Mucosa of stomach (tissue), 1 donor: ENCODE data around the gene CD37.
"Not testable (repeated sequence)": the region's sequence is repeated elsewhere in the genome, so short reads cannot be mapped to it uniquely, and the experiment has no call there.

Source experiments
- H3K27me3 ChIP-seq: one replicate; pipeline ENCODE4 v1.7.0; 2013; ENCODE audit warnings: mild to moderate bottlenecking, low read length; ENCODE audit not compliant: control insufficient read depth, insufficient read depth
- H3K36me3 ChIP-seq: one replicate; pipeline ENCODE4 v1.7.0; 2013; ENCODE audit warnings: low read length; ENCODE audit not compliant: control insufficient read depth, insufficient read depth
- H3K4me1 ChIP-seq: one replicate; pipeline ENCODE4 v1.7.0; 2013; ENCODE audit warnings: mild to moderate bottlenecking, low read length; ENCODE audit not compliant: control insufficient read depth, insufficient read depth
- H3K4me3 ChIP-seq: one replicate; pipeline ENCODE4 v1.7.0; 2013; ENCODE audit warnings: low read length
- H3K9ac ChIP-seq: one replicate; pipeline ENCODE4 v1.7.0; 2013; ENCODE audit warnings: mild to moderate bottlenecking, low read length, moderate library complexity
- H3K9me3 ChIP-seq: one replicate; pipeline ENCODE4 v1.7.0; 2013; ENCODE audit warnings: mild to moderate bottlenecking, low read length, moderate library complexity; ENCODE audit not compliant: control insufficient read depth
- donor health status: Pancreatic carcinoma.

Gene CD37

GRCh38 chr19:49332691-49333417 is 2.4 kb upstream of the CD37 start:
- not testable (repeated sequence) for H3K9ac ChIP-seq, H3K9me3 ChIP-seq, H3K4me1 ChIP-seq, H3K4me3 ChIP-seq, H3K36me3 ChIP-seq, H3K27me3 ChIP-seq

DNA sequence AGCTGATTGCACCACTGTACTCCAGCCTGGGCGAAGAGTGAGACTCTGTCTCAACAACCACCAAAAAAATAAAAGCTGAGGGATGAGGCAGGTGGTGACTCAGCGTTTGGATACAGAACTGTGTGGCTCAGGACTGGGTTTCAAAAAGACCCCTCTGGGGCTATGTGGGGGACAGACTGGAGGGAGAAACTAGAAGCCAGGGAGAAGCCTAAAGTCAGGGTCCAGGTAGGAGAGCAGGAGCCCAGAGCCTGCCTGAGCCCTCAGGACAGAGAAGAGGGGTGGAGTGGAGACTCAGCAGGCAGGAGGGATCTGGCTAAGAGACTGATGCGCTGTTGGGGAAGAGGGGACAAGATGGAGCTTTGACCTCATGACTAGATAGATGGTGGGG is 1.8 kb upstream of the CD37 start:
- no peaks in the 10 kb centered on the region for H3K36me3 ChIP-seq
- H3K27me3 ChIP-seq, result no peaks in the 10 kb centered on the region
- H3K9ac ChIP-seq, result no peak overlapping the region
- H3K4me3 ChIP-seq, result no peak overlapping the region
- H3K4me1 ChIP-seq, result no peaks in the 10 kb centered on the region
- H3K9me3 ChIP-seq, result no peaks in the 10 kb centered on the region

DNA sequence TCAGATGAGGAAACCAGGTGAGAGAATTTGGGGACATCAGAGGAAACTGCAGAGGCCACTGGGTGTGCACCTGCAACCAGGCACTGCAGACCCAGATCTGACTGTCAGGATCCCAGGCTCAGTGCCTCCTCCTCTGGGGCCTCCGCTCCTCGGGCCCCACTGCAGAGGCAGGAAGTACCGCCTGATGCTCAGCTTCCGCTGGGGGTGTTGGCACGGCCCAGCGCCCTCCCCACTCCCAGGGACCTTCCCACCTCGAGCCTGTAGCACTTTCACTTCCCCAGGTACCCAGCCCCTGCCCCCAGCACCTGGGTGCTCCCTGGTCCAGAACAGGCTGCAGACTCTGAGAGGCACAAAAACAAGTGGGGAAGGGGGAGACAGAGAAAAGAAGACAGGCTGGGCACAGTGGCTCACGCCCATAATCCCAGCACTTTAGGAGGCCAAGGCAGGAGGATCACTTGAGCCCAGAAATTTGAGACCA is 1.4 kb upstream of the CD37 start:
- H3K9ac ChIP-seq, result no peak overlapping the region
- H3K36me3 ChIP-seq, result no peaks in the 10 kb centered on the region
- peaks cover under 1% of the 10 kb centered on the region for H3K4me1 ChIP-seq

GRCh38 chr19:49335784-49336481 is 727 bp downstream of the CD37 start:
- Histone ChIP-seq H3K4me3 (no peak overlapping the region), H3K27me3 (no peaks in the 10 kb centered on the region), H3K9ac (no peak overlapping the region), H3K9me3 (no peaks in the 10 kb centered on the region), H3K4me1 (peaks cover 18% of the 10 kb centered on the region), H3K36me3 (no peaks in the 10 kb centered on the region)

More for the DNA sequence above, 1.4 kb upstream of the CD37 start:
- Histone ChIP-seq H3K27me3 (no peaks in the 10 kb centered on the region), H3K4me3 (no peak overlapping the region), H3K9me3 (no peaks in the 10 kb centered on the region)

GRCh38 chr19:49336482-49337266 is 1.5 kb downstream of the CD37 start:
- H3K4me1 ChIP-seq, result peaks cover 21% of the 10 kb centered on the region
- no peak overlapping the region for H3K9ac ChIP-seq
- H3K36me3 ChIP-seq, result no peaks in the 10 kb centered on the region
- H3K9me3 ChIP-seq, result no peaks in the 10 kb centered on the region
- no peak overlapping the region for H3K4me3 ChIP-seq
- H3K27me3 ChIP-seq, result no peaks in the 10 kb centered on the region

DNA sequence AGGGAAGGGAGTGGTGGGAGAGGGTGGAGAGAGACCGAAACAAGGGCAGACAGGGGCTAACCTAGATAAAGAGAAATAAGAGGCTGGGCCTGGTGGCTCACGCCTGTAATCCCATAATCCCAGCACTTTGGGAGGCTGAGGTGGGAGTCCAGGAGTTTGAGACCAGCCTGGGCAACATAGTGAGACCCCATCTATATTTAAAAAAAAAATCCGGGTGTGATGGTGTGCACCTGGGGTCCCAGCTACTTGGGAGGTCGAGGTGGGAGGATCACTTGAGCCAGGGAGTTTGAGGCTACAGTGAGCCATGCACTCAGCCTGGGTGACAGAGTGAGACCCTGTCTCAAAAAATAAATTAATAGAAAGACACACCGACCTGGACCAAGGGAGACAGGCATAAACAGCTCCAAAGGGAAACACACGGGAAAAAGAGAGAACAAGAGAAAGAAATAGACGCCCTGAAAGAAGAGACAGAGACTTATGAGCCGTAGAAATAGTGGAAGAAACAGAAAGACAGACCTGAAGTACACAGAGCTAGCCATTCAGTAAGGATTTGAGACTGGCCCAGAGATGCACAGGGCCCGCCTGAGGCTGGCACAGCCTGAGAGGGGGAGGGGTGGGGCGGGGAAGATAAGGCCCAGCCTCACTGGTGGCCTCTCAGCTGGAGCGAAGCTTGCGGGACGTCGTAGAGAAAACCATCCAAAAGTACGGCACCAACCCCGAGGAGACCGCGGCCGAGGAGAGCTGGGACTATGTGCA is 2.2 kb downstream of the CD37 start:
- Histone ChIP-seq H3K4me3 (no peak overlapping the region), H3K9ac (no peak overlapping the region), H3K4me1 (peaks cover 21% of the 10 kb centered on the region), H3K9me3 (no peaks in the 10 kb centered on the region), H3K27me3 (no peaks in the 10 kb centered on the region), H3K36me3 (no peaks in the 10 kb centered on the region)

- no peaks in the 10 kb centered on the region for H3K36me3 ChIP-seq
- H3K9ac ChIP-seq, result no peak overlapping the region
- H3K4me3 ChIP-seq, result no peak overlapping the region
- H3K9me3 ChIP-seq, result no peaks in the 10 kb centered on the region
- peaks cover 21% of the 10 kb centered on the region for H3K4me1 ChIP-seq
- H3K27me3 ChIP-seq, result no peaks in the 10 kb centered on the region
Observed at GRCh38 chr19:49338023-49338677, 2.9 kb downstream of the CD37 start.

DNA sequence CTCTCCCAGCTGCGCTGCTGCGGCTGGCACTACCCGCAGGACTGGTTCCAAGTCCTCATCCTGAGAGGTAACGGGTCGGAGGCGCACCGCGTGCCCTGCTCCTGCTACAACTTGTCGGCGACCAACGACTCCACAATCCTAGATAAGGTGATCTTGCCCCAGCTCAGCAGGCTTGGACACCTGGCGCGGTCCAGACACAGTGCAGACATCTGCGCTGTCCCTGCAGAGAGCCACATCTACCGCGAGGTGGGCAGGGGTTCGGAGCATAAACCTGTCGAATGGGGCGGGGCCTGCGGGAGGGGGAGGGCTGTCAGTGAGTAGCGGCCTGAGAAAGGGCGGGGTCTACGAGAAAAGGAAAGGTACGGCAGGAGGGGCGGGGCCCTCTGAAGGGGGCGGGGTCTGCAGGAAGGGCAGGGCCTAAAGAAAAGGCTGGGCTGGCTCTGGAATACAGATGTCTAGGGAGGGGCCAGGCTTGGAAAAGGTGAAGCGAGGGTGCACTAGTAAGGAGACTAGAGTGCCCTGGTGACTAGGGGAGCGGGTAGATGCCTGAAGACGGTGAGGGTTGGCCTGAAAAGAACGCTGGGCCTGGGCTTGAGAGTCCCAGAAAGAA is 3.6 kb downstream of the CD37 start:
- Histone ChIP-seq H3K9ac (no peak overlapping the region), H3K4me1 (peaks cover 21% of the 10 kb centered on the region), H3K36me3 (no peaks in the 10 kb centered on the region)

DNA sequence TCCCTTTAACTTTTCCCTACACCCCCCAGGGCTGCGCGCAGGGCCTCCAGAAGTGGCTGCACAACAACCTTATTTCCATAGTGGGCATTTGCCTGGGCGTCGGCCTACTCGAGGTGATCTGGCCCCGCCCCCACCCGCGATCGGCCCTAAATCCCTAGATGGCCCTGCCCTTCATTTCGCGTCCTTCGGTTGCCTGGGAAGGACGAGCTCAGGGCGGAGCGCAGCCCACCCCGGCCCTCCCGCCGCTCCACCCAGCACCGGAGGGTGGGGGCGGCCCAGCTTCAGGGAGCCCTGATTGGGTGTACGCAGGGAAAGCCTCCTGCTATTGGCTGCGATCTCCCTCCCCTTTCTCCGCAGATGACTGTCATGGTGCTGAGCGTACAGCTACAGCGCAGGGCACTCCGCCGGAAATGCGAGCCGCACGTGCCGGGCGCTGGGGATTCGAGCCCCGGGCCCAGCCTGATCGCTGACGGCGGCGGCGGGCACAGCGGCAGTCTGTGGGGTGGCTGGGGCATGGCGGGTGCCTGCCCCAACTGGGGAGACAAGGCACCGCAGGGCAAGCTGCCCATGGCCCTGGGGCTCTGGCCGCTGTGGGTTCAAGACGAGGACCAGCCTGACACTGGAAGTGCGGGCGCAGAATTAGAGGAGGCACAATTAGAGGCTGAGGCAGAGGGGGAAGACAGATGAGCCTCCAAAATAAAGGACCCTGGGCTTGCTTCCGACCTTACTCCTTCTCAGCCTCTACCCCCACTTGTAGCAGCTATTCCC is 4.3 kb downstream of the CD37 start:
- Histone ChIP-seq H3K27me3 (no peaks in the 10 kb centered on the region), H3K9me3 (no peaks in the 10 kb centered on the region), H3K4me1 (peaks cover 21% of the 10 kb centered on the region), H3K4me3 (peak overlapping the region; percentile 46), H3K9ac (peak overlapping the region; percentile 47), H3K36me3 (no peaks in the 10 kb centered on the region)

More for the DNA sequence above, 3.6 kb downstream of the CD37 start:
- H3K9me3 ChIP-seq, result no peaks in the 10 kb centered on the region
- peak overlapping the region; percentile 46 for H3K4me3 ChIP-seq
- no peaks in the 10 kb centered on the region for H3K27me3 ChIP-seq

DNA sequence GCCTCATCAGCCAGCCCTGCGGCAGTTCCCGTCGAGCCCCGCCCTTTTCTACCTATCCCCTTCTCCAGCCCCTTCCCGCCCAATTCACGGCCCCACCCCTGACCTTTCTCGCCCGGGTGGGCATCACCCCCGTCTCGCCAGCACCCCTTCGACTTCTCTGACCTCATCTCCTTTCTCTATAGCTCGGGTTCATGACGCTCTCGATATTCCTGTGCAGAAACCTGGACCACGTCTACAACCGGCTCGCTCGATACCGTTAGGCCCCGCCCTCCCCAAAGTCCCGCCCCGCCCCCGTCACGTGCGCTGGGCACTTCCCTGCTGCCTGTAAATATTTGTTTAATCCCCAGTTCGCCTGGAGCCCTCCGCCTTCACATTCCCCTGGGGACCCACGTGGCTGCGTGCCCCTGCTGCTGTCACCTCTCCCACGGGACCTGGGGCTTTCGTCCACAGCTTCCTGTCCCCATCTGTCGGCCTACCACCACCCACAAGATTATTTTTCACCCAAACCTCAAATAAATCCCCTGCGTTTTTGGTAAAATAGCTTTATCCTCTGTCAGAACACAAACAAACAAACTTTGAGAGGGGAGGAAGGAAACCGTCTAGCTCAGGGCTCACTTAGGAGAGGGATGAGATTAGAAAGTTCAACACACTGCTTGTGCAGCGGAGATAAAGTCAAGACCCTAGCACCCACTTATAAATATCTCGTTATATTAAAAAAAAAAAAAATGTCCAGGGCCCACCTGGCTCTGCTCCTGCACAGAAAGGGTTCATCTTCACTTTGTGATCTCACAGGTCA is 5.1 kb downstream of the CD37 start:
- Histone ChIP-seq H3K36me3 (no peaks in the 10 kb centered on the region), H3K27me3 (no peaks in the 10 kb centered on the region), H3K4me3 (peak overlapping the region; percentile 14), H3K9ac (peak overlapping the region; percentile 47), H3K4me1 (peaks cover 21% of the 10 kb centered on the region), H3K9me3 (no peaks in the 10 kb centered on the region)
